Stimulated activated CD8-positive, alpha-beta memory T cell treated with anti-CD3 and anti-CD28 coated beads, Interleukin-12 subunit alpha, Interleukin-12 subunit beta, amount 100 ng/mL, for 24 hours (primary cell): ENCODE measurements around the gene RIC1.
"Not testable (repeated sequence)": the region's sequence is repeated elsewhere in the genome, so short reads cannot be mapped to it uniquely, and the experiment has no call there.

Experiments used
- DNase-seq: peaks from one replicate; pipeline ENCODE4 v3.0.0-alpha.2; 2020; ENCODE audit errors: extremely low read depth

Gene RIC1

DNA sequence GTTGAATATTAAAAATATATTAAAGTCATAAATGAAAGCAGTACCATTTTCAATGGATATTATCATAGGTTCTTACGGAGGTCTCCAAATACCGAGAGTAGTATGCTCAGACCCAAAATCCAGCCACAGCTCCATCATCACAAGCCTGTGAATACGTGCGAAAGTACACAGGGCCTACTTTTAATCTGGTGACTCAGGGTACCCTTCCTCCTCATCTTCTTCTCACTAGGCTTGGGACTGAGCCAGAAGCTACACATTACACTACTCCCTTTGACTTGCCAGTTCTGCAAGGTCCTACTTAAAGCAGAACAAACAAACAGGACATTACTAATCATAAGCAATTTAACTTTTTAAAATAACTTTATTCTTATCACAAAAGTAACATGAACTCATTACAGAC is 7.6 kb upstream of the RIC1 start:
- DNase-seq, result no peak

DNA sequence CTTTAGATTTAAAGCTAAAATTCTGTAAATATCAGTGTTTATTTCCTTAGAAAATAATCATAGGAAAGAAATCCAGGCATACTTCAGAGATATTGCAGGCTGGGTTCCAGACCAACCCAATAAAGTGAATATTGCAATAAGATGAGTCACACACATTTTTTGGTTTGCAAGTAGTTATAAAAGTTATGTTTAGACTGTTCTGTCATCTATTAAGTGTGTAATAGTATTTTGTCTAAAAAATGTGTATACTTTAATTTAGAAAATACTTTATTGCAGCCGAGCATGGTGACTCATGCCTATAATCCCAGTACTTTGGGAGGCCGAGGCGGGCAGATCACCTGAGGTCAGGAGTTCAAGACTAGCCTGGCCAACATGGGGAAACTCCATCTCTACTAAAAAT is 6.9 kb upstream of the RIC1 start:
- DNase-seq, result no peak

DNA sequence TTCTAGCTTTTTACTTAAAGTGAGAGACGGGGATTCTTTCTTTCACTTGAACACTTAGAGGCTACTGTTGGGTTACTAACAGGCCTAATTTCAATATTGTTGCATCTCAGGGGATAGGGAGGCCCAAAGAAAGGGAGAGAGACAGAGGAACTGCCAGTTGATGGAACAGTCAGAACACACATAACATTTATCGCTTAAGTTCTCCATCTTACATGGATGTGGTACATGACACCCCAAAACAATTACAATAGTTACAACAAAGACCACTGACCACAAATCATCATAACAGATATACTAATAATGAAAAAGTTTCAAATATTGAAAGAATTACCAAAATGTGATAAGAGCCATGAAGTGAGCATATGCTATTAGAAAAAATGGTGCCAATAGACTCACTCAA is 4.3 kb upstream of the RIC1 start:
- DNase-seq, result no peak

DNA sequence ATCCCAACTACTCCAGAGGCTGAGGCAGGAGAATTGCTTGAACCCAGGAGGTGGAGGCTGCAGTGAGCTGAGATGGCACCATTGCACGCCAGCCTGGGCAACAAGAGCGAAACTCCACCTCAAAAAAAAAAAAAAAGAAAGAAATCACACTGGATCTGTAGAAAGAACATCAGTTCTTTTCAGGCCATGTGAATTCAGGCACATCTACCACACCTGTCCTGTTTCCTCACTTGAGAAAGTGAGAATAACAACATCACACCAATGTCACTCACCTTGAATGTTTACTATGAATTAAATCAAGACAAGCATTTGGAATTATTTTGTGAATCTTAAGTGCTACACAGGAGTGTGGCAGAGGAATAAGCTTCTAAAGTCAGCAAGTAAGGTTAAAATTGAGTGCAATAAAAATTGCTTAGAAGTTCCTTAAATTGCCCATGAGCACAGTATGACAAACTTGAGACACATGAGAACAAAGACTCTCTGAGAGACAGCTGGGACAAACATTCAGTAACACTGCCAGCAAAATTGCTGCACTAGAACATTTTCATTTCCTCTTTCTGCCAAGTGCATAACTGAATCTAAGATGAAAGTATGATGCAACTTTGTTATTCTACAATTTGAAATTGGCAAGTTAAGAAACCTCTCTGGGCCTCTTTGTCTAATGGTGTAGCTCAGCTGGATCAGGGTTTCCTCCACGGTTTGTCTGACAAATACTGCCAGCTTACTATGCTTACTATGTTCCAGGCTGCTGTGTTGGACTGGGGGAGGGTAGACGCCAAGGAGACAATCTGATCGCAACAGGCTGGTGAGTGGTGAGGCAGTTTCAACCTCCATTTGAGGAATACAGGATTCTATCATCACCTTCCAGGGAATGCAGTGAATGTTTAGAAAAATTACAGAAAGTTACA is 1.9 kb upstream of the RIC1 start:
- no peak for DNase-seq

DNA sequence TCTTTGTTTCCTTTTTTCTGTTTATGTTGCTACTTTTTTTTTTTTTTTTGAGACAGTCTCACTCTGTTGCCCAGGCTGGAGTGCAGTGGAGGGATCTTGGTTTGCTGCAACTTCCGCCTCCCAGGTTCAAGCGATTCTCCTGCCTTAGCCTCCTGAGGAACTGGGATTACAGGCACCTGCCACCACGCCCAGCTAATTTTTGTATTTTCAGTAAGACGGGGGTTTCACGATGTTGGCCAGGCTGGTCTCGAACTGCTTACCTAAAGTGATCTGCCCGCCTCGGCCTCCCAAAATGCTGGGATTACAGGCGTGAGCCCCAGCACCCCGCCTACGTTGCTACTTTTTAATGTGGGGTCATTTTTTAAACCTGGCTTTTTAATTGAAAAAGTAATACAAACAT is 1.2 kb upstream of the RIC1 start:
- DNase-seq, result not testable (repeated sequence)

DNA sequence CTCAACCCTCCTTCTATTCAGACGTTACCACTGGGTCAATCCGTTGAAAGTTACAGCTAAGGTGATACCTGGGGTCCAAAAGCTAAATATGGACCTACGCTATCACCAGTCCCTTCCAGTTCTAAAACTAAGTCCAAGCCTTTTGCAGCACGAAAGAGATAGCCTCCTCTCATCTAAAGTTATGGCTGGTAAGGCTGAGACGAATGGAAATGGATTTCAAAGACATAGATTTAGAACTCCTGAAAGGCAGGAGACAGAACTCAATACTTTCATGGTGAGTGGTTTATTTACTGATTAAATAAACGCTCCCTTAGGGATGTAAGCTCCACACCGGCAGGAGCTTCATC is 751 bp upstream of the RIC1 start:
- no peak for DNase-seq

DNA sequence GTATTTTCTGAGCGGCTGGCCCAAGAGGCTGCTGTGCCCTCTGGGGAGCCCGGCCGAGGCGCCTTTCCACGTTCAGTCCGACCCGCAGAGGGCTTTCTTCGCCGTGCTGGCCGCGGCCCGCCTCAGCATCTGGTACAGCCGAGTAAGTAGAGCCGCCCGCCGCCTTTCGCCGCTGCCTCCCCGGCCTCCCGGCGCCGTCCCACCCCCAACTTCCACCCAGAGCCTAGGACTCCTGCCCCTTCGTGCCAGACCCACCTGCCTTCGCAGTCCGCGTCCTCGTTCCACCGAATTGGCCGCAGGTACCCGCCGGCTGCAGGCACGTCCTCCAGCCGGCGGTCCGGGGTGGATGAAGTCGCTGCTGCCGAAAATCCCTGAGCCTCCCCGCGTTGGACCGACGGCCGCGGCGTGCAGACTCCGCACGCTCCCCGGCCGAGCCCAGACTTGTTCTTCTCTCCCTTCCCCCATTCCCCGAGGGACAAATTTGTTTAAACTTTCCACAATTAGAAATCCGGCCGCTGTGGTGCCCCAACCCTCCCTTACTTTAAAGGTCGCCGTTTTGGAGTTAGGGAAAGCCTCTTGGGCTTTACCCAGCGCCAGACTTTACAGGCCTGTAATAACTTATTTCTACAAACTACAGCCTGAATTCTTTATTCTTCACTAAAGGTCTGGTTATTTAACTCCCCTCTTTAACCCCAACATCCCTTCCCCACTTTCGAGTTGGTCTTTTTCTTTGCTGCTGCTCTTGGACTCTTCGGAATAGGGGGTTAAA is 589 bp downstream of the RIC1 start:
- no peak for DNase-seq

DNA sequence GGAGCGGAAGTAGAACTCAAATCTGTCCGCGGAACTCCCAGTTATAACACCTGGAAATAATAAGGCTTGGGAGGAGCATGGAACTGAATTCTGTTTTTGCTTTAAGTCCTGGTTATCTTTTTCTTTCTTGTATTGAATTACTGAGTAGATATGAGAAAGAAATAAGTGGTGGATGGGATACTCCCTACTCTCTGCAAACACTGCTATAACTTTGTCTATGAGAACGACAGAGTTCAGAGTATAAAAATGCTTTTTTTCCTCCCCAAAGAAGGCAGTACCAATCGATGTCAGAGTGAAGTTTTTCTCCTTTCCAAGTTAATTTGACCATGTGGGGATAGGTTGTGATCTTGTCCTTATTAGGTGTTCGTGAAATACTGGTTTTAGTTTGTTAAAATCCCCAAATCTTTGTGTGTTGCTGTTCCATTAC is 1.2 kb downstream of the RIC1 start:
- no peak for DNase-seq

DNA sequence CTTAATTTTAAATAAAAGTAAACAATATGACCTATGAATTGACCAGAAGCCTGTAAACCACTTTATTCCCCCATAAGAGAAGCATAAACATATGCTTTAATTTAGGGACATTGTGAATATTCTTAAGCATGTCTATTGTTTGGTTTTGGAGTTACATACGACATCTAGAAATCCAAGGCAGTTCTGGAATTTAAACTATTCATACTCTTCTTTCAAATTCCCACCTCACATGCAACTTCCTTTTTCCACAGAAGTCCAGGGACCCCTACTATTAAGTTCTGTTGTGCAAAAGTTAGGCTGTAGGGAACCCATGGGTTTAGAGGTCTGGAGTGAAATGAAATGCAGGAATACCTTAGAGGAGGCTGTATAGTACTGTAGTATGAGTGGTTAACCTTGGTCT is 2.1 kb downstream of the RIC1 start:
- DNase-seq, result no peak

DNA sequence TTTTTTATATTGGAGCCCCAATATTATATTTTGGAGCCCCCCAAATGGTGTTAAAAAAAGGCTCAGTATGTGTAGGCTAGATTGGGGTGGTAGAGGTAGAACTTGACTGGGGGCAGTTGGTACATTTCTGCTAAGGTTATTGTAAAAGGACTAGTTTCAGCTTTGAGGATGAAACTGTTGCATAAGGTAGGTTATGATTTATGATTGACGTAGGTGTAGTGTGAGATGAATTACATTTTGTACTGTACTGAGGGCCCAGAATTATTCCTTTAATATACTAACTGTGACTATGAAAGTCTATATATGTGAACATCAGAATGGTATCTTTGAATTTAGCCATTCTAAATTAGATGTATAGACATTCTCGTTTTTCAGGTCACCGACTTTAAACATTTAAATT is 3.6 kb downstream of the RIC1 start:
- DNase-seq, result no peak

DNA sequence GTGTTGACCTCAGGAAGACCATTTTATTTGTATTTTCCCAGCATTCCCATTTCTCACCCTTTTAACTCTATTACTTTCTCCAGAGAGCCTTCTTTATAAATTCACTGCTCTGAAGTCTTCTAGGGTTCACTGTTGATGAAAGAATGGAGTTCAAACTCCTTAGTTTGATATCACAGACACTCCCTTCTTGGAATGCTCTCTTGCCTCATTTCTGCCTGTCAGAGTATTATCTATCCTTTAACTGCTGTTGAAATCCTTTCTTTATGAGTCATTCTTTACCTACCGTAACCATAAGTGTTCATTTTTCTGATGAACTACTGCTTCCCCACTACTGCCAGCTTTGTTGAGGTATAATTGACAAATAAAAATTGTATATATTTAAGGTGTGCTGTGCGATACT is 4.3 kb downstream of the RIC1 start:
- DNase-seq, result no peak

DNA sequence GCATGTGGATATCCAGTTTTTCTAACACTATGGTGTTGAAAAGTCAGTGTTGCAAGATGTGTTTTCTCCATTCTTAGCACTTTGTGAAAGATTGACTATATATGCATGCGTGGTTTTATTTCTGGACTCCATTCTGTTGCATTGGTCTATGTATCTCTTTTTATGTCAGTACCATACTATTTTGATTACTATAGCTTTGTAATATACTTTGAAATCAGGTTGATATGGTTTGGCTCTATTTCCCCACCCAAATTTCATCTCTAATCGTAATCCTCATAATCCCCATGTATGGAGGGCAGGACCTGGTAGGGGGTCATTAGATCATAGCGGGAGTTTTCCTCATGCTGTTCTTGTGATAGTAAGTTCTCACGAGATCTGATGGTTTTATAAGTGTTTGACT is 6.5 kb downstream of the RIC1 start:
- no peak for DNase-seq

DNA sequence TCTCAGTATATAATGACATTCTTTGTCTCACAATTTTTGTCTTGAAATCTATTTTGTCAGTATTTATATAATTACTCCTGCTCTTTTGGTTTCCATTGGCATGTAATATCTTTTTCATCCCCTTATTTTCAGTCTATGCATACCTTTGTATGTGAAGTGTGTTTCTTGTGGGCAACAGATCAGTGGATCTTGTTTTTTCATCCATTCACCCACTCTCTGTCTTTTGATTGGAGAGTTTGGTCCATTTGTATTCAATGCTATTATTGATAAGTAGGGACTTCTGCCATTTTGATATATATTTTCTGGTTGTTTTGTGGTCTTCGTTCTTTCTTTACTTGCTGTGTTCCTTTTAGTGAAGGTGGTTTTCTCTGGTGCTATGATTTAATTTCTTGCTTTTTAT is 10.9 kb downstream of the RIC1 start:
- no peak for DNase-seq

DNA sequence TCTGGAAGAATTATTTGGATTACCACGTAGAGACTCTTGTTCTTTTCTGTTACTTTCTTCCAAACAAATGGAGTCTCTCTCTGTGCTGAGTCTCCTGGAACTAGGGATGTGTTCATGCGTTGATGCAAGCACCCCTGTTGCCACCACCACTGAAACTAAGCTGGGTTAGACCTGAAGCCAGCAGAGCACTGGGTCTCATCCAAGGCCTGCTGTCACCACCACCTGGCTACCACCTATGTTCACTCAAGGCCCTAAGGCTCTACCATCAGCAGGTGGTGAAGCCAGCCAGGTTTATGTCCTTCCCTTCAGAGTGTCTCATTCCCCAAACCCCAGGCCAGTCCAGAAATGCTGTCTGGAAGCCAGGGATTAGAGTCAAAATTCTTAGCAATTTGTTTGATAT is 13.3 kb downstream of the RIC1 start:
- DNase-seq, result no peak

DNA sequence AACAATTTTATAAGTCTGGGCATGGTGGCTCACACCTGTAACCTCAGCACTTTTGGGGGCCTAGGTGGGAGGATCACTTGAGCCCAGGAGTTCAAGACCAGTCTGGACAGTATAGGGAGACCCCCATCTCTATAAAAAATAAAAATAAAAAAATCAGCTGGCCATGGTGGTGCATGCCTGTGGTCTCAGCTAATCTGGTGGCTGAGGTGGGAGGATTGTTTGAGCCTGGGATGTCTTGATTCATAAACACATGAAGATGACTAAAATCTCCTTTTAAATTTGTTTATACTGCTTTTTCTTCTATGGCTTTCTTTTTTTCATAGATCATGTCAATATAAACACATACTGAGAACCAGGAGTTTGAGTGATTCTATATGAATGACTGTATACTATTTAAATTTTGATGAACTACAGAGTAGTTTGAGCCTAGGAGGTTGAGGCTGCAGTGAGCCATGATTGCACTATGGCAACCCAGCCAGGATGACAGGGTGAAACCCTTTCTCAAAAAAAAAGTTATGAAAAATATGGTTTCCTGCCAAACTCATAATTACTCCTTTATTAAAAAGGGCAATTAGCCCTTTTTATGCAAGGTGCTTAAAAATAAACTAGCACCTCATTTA is 14.2 kb downstream of the RIC1 start:
- no peak for DNase-seq

DNA sequence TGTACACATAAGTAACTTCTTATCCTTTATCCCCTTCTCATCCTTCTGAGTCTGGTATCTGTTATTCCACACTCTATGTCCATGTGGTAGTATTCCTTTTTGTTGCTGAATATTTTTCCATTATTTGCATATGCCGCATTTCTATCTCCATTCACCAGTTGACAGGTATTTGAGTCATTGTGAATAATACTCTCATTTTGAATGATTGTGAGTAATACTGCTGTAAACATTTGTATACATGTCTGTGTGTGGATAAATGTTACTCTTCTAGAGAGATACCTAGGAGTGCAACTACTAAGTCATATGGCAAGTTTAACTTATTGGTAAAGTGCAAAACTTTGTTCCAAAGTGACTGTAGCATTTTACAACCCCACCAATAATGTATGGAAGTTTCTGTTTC is 15.6 kb downstream of the RIC1 start:
- no peak for DNase-seq

DNA sequence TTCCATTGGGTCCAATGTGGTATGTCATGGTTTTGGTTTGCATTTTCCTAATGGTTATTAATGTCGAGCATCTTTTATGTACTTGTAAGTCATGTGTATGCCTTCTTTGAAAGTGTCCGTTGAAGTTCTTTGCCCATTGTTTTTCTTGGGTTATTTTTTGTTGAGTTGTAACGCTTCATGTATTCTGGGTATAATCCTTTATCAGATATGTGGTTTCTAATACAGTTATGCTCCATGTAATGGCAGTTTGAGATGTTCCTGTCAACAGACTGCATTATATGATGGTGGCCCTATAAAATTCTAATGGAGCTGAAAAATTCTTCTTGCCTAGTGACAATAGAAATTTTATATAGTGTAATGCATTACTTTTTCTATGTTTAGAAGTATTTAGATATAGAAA is 17.2 kb downstream of the RIC1 start:
- DNase-seq, result no peak

DNA sequence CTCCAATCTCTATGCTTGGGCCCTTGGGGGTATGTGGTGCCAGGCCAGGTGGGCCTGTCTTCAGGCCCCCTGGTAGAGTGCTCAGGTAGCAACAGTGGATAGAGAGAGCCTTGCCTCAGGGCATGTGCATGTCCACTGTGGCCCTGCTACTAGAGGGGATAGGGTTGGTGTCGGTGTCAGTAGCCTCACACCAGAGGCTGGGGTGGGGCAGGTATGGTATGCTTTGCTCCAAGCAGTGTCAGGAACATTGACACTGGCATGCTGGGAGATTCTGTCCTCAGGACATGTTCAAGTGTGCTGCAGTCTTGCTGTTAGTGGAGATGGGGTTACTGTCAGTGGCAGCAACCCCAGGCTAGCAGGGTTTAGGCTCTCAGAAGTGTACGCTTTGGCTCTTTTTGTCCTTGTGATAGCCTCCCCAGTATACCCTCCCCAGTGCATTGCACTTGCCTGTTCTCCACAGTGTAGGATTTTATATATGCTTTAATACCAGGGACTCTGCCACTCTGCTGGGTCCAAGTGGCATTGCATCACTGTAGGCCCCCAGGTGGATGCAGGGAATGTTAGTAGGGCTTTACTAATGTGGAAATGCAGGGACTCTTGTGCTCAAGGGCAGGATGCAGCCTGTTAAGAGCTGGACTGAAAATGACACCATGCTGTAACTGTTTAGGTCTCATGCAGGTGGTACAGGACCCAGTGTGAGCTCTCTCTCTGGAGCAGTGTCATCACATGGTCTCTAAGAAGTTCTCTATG is 21.6 kb downstream of the RIC1 start:
- no peak for DNase-seq

DNA sequence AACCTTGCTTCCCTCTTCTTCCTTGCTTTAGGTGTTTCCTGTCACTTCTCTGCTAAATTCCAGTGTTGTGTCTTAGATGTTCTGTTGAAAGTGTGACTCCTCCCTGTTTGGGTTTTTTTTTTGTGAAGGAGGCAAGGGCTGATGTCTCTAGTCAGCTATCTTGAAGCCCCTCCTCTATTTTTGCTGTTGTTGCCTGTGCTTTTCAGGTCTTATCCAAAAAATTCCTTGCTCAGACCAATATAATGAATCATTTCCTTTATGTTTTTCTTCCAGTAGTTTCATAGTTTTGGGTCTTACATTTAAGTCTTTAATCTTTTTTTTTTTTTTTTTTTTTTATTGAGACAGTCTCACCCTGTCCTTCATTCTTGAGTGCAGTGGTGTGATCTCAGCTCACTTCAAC is 22.3 kb downstream of the RIC1 start:
- no peak for DNase-seq

DNA sequence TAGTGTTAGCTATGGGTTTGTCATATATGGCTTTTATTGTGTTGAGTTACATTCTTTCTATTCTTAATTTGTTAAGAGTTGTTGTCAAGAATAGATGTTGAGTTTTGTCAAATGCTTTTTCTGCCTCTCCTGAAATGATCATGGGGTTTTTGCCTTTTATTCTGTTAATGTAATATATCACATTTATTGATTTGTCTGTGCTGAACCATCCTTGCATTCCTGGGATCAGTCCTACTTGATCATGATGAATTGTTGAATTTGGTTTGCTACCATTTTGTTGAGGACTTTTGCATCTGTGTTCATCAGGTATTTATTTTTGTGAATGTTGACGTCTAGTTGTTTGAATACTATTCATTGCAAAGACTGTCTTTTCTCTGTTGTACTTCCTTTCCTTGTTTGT is 23.9 kb downstream of the RIC1 start:
- DNase-seq, result no peak

DNA sequence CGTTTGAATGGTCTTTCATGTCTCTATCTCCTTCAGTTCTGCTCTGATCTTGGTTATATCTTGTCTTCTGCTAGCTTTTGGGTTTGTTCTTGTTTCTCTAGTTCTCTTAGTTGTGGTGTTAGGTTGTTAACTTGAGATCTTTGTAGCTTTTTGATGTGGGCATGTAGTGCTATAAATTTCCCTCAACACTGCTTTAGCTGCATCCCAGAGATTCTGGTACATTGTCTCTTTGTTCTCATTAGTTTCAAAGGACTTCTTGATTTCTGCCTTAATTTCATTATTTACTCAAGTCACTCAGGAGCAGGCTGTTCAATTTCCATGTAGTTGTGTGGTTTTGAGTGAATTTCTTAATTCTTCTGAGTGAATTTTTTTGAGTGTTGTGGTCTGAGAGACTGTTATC is 33.9 kb downstream of the RIC1 start:
- DNase-seq, result not testable (repeated sequence)

DNA sequence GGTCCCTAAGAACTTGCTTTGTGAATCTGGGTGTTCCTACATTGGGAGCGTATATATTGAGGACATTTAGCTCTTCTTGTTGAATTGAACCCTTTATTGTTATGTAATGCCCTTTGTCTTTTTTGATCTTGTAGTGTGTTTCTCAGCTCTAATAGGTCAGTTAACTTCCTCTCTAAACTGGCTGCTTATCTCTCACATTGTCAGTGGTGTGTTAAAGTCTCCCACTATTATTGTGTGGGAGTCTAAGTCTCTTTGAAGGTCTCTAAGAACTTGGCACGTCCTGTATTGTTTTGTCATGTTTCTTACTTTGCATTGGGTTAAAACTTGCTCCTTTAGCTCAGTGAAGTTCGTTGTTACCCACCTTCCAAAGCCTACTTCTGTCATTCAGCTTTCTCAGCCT is 36.2 kb downstream of the RIC1 start:
- DNase-seq, result no peak
